Hippocampal formation (tissue), 2 donors: Measurements from ENCODE around the gene GLI1.
"Not testable (repeated sequence)": the region's sequence is repeated elsewhere in the genome, so short reads cannot be mapped to it uniquely, and the experiment has no call there.

Source experiments
- DNase-seq, 2 donors: peaks; one replicate each; lab custom pipeline; 2025; lab: John Stamatoyannopoulos, UW

GLI1 gene

DNA sequence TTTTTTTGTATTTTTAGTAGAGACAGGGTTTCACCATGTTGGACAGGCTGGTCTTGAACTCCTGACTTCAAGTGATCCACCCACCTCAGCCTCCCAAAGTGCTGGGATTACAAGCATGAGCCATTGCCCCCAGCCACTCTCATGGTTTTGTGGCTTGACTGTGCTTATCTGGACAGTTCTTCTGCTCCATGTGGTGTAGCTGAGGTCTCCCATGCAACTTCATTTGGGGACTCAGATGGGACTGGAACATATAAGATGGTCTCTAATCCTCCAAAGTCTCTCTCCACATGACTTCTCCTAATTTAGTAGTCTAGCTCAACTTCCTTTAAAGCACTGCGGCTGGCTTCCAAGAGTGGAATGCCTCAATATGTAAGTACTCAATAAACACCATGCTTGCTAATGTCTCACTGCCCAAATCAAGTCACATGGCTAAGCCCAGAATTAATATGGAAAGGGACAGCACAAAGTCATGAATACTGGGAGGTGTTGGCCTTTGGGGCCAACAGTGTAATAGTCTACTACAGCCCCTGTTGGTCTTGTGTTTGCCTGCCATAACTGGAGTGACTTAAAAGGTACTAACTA lies 17.6 kb upstream of the GLI1 start:
- DNase-seq = no peak

DNA sequence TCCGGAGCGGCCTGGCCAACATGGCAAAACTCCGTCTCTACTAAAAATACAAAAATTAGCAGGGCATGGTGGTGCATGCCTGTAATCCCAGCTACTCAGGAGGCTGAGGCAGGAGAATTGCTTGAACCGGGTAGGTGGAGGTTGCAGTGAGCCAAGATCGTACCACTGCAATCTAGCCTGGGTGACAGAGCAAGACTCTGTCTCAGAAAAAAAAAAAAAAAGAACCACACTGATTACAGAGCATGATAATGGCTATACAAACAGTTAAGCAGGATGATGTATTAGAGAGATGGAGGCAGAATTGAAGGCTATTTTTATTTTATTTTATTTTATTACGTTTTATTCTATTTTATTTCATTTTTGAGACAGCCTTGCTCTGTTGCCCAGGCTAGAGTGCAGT lies 15.2 kb upstream of the GLI1 start:
- not testable (repeated sequence) for DNase-seq

DNA sequence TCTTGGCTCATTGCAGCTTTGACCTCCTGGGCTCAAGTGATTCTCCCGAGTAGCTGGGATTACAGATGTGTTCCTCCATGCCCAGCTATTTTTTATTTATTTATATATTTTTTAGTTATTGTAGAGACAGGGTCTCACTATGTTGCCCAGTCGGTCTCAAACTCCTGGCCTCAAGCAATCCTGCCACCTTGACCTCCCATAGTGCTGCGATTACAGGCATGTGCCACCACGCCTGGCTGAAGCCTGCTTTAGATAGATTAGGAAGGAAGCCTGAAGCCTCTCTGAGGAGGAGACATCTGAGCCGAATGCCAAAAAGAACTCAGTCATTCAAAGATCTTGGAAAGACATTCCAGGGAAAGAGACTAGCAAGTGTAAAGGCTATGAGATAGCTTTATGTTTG lies 14.8 kb upstream of the GLI1 start:
- no peak for DNase-seq

DNA sequence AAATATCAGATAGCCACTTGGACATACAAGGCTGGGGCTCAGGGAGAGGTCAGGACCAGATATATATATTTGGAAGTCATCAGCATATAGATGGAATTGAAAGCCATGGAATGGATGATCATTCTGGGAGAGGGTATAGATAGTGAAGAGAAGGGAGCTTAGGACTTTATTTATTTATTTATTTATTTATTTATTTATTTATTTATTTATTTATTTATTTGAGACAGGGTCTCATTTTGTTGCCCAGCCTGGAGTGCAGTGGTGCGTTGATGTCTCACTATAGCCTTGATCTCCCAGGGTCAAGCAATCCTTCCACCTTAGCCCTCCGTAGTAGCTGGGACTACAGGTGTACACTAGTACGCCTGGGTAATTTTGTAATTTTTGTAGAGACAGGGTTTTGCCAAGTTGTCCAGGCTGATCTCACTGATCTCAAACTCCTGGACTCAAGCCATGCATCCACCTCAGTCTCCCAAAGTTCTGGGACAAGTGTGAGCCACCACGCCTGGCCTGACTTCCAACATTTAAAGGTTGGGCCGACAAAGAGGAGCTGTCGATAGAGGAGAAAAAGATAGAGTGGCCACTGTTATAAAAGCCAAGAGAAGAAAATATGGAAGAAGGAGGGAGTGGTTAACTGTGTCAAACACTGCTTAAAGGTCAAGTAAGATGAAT lies 13.2 kb upstream of the GLI1 start:
- no peak for DNase-seq

DNA sequence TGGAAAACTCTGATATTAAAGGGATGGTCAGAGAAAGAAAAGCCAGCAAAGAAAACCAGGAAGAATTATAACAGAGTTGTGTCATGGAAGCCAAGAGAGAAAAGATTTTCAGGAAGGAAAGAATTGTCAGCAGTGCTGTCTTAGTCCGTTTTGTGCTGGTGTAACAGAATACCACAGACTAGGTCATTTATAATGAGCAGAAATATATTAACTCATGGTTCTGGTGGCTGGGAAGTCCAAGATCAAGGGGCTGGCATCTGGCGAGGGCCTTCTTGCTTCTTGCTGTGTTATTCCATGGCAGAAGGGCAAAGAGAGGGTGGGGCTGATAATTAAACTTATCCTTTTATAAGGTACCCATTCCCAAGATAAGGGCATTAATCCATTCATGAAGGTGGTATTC lies 10.9 kb upstream of the GLI1 start:
- DNase-seq = no peak

DNA sequence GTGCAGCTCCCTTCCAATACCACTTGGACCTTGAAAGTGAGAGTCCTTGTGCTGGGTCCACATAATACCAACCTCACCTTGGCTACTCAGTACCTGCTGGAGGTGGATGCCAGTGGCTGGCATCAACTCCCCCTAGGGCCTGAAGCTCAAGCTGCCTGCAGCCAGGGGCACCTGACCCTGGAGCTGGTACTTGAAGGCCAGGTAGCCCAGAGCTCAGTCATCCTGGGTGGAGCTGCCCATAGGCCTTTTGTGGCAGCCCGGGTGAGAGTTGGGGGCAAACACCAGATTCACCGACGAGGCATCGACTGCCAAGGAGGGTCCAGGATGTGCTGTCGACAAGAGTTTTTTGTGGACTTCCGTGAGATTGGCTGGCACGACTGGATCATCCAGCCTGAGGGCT lies 10.2 kb upstream of the GLI1 start:
- no peak for DNase-seq

DNA sequence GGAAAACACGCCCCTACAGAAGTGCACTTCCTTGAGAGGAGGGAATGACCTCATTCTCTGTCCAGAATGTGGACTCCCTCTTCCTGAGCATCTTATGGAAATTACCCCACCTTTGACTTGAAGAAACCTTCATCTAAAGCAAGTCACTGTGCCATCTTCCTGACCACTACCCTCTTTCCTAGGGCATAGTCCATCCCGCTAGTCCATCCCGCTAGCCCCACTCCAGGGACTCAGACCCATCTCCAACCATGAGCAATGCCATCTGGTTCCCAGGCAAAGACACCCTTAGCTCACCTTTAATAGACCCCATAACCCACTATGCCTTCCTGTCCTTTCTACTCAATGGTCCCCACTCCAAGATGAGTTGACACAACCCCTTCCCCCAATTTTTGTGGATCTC lies 9.5 kb upstream of the GLI1 start:
- no peak for DNase-seq

DNA sequence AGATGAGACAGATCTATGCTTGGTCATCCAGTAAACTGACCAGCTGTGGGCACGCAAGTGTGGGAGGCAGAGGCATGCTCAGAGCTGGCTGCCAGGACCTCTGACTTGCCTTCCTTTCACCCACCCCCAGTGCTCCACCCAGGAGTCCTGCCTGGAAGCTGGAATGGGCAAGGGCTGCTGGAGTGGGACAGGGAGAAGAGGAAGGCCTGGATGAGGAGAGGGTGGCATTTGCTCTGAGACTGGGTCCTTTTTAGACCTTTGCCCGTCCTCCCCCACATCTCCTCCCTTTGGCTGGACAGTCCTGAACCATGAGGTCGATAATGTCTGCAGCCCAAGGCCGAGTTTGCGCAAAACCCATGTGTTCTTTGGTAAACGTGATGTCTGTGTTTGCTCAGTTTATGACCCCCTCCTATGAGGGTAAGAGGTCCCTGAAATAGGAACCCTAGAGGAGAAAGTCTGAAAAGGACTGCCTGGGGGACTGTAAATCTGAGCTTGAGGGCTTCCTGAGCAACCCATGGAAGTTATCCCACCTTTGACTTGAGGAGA lies 8.3 kb upstream of the GLI1 start:
- DNase-seq = no peak

DNA sequence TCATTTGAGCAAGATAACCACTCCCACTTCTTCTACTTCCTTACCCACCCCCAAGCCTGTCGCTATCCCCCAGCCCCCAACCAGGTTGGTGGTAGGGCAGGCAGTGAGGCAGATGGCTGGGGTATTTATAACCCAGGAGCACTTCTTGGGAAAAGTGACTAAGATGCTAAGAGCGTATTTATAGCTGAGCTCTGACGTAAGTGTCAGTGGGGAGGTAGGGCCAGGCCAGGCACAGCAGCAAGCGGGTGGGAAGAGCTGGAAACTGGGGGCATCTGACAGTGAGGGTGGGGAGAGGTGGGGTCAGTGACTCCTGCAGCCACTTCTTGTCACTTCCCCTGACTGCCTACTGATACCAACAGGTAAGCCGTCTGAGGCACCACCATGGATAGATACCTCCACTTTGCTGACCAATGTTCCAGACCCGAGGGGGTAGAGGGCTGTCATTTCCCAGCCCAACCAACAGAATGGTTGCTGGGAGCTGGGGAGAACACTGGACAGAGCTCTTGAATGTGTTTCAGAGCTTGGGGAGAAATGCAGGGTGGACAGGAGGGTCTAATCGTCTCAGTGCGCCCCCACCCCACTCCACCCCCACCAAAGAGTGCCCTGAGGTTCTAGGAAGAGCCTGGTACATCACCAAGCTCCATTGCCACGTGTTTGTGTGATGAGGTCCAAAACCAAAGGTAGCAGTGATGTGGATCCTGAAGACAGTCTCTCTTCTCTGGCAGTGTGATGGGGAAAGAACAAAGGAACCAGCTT lies 7.2 kb upstream of the GLI1 start:
- peak in 1 of 2 donors; percentile 44 for DNase-seq

DNA sequence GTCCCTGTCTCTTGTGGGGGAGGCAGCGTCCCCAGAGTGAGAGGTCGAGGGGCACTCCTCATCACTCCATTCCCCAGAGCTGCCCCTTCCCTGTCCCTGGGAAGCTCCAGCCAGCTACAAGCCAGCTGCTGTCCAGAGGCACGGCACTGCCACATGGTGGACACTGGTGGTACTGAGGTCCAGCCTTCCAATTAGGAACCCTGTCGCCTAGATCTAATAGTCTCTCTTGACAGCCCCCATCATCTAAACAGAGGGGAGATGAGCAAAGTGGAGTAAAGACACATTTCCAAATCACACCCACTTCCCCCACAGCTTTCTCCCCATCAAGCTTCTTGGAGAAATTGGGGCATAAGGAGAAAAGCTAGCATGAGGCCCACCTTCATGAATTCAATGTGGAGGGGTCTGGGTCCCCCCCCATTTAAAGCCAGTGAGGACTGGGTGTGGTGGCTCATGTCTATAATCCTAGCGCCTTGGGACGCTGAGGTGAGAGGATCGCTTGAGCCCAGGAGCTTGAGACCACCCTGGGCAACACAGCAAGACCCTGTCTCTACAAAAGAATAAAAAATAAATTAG lies 6.6 kb upstream of the GLI1 start:
- DNase-seq = peak; percentile 41 to 51

DNA sequence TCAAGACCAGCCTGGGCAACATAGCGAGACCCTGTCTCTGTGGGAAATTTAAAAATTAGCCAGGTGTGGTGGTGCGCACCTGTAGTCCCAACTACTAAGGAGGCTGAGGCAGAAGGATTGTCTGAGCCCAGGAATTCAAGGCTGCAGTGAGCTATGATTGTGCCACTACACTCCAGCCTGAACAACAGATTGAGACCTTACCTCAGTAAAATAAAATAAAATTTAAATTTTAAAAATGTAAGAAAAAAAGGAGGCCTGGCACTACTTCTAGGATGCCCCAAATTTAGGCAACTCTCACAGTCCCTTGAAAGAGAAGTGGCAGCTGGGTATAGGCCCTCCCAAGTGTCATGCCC lies 5.4 kb upstream of the GLI1 start:
- DNase-seq = no peak

DNA sequence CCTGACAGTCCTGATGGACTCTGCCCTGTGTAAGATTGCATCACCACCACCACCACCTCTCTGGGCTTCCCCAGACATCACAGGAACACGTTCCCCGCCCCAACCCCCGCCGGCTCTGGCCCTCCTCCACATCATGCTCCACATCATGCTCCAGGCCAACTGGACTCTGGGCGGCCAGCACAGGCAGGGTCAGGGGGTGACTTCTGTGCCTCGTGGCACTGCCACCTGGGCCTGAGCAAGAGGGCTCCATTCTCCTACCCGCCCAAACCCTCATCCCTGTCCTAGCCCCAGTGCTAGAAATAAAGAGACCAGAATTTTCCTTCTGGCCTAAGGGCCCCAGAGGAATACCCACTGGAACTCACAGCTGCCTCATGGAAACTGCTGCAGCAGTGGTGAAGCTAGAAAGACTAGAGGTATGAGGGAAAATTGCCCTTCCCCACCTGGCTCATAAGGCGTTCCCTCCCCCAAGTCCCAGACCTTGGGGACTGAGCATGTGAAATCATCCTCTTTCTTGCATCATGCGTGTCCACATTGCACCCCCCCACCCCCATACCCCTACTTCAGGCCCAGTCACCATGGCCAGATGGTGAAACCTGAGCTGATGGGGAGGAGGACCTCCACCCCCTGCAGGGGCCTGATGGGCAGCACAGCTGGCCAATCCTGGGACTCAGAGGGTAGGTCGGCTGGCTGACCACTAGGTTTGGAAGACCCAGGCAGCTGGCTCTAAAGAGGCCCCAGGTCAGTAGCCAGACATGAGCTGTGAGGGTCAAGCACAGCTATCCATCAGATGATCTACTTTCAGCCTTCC lies 4.8 kb upstream of the GLI1 start, which contains the start of gene INHBE:
TSS of gene INHBE (plus strand) at position 742 of the 808 bp plus-strand sequence. CDS start 230 bp downstream, outside the sequence.
- DNase-seq = no peak

DNA sequence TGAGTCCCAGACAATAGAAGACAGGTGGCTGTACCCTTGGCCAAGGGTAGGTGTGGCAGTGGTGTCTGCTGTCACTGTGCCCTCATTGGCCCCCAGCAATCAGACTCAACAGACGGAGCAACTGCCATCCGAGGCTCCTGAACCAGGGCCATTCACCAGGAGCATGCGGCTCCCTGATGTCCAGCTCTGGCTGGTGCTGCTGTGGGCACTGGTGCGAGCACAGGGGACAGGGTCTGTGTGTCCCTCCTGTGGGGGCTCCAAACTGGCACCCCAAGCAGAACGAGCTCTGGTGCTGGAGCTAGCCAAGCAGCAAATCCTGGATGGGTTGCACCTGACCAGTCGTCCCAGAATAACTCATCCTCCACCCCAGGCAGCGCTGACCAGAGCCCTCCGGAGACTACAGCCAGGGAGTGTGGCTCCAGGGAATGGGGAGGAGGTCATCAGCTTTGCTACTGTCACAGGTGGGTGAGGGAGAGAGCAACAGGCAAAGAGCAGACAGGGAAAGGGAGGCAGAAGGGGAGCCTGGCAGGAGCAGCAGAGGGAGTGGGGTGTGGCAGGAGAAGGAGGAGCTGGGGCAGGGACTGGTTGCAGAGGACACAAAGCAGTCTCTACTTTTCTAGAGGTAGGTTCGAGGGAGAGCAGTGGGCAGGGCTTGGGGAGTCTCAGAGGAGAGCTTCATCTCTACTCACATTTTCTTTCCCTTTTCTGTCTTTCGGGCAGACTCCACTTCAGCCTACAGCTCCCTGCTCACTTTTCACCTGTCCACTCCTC lies 4.0 kb upstream of the GLI1 start:
- DNase-seq = no peak

DNA sequence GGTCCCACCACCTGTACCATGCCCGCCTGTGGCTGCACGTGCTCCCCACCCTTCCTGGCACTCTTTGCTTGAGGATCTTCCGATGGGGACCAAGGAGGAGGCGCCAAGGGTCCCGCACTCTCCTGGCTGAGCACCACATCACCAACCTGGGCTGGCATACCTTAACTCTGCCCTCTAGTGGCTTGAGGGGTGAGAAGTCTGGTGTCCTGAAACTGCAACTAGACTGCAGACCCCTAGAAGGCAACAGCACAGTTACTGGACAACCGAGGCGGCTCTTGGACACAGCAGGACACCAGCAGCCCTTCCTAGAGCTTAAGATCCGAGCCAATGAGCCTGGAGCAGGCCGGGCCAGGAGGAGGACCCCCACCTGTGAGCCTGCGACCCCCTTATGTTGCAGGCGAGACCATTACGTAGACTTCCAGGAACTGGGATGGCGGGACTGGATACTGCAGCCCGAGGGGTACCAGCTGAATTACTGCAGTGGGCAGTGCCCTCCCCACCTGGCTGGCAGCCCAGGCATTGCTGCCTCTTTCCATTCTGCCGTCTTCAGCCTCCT lies 3.4 kb upstream of the GLI1 start:
- no peak for DNase-seq

DNA sequence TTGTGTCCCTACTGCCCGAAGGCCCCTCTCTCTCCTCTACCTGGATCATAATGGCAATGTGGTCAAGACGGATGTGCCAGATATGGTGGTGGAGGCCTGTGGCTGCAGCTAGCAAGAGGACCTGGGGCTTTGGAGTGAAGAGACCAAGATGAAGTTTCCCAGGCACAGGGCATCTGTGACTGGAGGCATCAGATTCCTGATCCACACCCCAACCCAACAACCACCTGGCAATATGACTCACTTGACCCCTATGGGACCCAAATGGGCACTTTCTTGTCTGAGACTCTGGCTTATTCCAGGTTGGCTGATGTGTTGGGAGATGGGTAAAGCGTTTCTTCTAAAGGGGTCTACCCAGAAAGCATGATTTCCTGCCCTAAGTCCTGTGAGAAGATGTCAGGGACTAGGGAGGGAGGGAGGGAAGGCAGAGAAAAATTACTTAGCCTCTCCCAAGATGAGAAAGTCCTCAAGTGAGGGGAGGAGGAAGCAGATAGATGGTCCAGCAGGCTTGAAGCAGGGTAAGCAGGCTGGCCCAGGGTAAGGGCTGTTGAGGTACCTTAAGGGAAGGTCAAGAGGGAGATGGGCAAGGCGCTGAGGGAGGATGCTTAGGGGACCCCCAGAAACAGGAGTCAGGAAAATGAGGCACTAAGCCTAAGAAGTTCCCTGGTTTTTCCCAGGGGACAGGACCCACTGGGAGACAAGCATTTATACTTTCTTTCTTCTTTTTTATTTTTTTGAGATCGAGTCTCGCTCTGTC lies 2.7 kb upstream of the GLI1 start:
- DNase-seq = no peak

DNA sequence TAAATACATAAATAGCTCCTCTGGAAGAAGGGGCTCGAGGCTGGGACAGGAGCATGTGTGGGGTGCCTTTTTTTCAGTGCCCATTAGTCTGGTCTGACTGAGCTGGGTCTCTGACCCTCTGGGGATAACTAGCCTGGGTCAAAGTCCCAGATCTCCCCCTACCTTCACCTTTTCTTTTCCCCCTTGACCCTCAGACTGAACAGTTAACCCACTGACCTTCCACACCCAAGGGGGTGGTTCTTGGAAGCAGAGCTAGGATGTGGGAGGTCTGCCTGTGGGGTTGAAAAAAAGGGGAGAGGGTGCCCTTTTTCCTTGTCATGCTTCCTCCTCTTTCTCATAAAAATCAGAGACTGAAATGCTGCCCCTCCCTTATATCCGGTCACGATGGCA lies 925 bp upstream of the GLI1 start:
- DNase-seq = no peak

DNA sequence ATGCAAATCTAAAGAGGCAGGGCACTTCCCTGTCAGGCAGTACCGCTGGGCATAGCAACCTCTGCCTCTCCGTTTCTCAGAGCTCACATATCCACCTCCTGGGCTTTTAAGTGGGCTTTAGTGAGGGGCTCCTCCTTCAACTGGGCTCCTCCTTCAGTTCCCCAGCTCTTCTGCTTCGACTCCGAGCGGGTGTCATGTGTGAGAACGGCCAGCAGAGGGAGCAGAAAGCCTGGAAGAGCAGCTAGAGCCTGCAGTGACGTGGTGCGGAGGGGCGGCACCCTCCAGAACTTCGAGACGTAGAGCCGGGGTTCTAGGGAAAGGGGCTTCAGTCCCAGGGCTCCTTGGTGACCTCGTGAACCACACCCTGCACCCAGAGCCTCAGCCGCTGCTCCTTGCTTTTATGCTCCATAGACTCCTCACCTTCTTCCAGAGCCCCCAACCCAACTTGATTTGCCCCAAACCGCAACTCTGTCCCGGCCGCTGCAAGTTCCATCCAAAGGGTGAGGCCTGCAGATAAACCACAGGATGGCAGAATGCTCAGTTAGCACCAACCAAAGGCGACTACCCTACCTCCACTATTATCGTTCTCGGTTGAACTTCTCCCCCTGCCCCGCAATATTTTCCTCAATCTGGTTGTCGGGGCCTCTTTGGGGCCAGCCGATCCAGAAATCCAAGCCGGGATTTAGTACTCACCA lies 383 bp upstream of the GLI1 start:
- DNase-seq = peak; percentile 84 to 87

DNA sequence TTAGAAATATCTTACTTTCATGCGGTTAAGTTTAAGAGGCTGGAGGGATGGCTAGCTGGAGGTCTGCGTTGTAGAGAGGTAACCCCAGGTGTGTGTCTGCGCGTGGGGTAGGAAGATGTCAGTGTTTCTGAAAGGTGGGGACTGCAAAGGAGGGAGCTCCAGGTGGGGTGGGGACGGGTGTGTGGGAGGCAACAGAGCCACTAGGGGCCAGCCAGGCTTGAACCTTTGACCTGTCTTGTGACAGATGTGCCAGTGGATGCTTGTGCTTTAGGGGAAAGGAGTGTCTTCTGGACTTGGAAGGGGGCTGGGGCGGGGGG lies 841 bp downstream of the GLI1 start:
- DNase-seq = no peak

DNA sequence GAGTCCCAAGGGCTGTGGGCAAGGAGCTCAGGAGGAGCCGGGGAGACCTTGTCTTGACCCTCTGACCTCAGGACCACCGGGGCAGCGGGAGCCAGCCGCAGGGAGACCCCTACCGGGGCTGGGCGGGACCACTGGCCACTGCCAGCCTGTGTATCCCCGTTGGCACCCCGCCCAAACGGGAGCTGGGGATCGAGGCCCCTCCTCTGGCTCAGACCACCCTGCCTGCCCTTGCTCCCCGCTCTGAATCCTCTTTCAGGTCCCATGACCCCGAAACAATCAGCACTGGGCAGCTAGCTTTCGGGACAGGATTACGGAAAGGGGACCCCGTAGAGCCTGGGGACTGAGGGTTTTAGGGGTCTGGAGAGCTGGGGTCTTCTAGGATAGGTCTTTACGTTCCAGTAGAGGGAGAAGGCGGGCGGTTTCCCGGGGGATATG lies 1.3 kb downstream of the GLI1 start:
- no peak for DNase-seq
